Suppressor macrophage treated with lipopolysaccharide for 4 hours (primary cell): Measurements from ENCODE around the gene TWSG1.
"Not testable (repeated sequence)": the region's sequence is repeated elsewhere in the genome, so short reads cannot be mapped to it uniquely, and the experiment has no call there.

ENCODE experiments used
- DNase-seq: peaks from one replicate; pipeline ENCODE4 v3.0.0-alpha.2; 2020

The TWSG1 gene

GRCh38 chr18:9428862-9429661, 94.5 kb downstream of the TWSG1 start:
- DNase-seq, result no peak

GRCh38 chr18:9429662-9429993, 95.1 kb downstream of the TWSG1 start:
- DNase-seq, result no peak

- not testable (repeated sequence) for DNase-seq
These were observed 95.7 kb downstream of the TWSG1 start for GRCh38 chr18:9430315-9430714.

- no peak for DNase-seq
These were observed 96.7 kb downstream of the TWSG1 start for GRCh38 chr18:9431296-9431695.

- DNase-seq, result peak; percentile 15
These were observed 98.5 kb downstream of the TWSG1 start for GRCh38 chr18:9433122-9433521.

GRCh38 chr18:9433671-9434121, 99.1 kb downstream of the TWSG1 start:
- DNase-seq, result peak; percentile 14

- DNase-seq, result no peak
These were observed 99.6 kb downstream of the TWSG1 start for GRCh38 chr18:9434122-9434701.

- DNase-seq, result no peak
These were observed 100.5 kb downstream of the TWSG1 start for GRCh38 chr18:9435041-9435440.

GRCh38 chr18:9436206-9436929, 101.8 kb downstream of the TWSG1 start:
- no peak for DNase-seq

- peak; percentile 16 for DNase-seq
These were observed 102.5 kb downstream of the TWSG1 start for GRCh38 chr18:9437021-9437437.

- no peak for DNase-seq
These were observed 103.1 kb downstream of the TWSG1 start for GRCh38 chr18:9437672-9438071.

GRCh38 chr18:9441061-9441460, 106.5 kb downstream of the TWSG1 start:
- DNase-seq, result no peak

GRCh38 chr18:9444549-9444948, 110.0 kb downstream of the TWSG1 start:
- no peak for DNase-seq

GRCh38 chr18:9446839-9447238, 112.3 kb downstream of the TWSG1 start:
- DNase-seq, result no peak

- no peak for DNase-seq
These were observed 112.8 kb downstream of the TWSG1 start for GRCh38 chr18:9447334-9447733.

GRCh38 chr18:9449600-9450414, 115.2 kb downstream of the TWSG1 start:
- no peak for DNase-seq

GRCh38 chr18:9450920-9451319, 116.3 kb downstream of the TWSG1 start:
- not testable (repeated sequence) for DNase-seq
